Endothelial cell of umbilical vein (primary cell): ENCODE data around the gene ARMH1. TPM values are rescaled to one million over a fixed set of nuclear protein-coding genes. Genes with fewer than 3 reads are reported as not detected.
A peak's percentile ranks its signal among the peaks of the same experiment; 100 is the strongest.

Source experiments
- BruUV-seq: library from RNA; stranded (reverse); fragments of 400-500 nt; replicated peaks from 2 replicates; lab custom pipeline; 2021; lab: Mats Ljungman, UMichigan
- CTCF ChIA-PET: fragments of 300-600, 350-600 bp; sonication (Branson Sonifier 250); formaldehyde crosslinking; loops from one replicate; lab custom pipeline; 2021; ENCODE audit warnings: antibody characterized with exemption, inconsistent platforms; lab: Charles Lee
- POLR2A ChIA-PET: fragments of 300-600, 350-600 bp; sonication (Branson Sonifier 250); formaldehyde crosslinking; loops from one replicate; lab custom pipeline; 2021; ENCODE audit warnings: antibody characterized with exemption, inconsistent platforms; lab: Charles Lee
- DNase-seq: peaks from one replicate; pipeline ENCODE4 v3.0.0-alpha.2; 2011; ENCODE audit warnings: low read depth, low spot score
- FAIRE-seq: peaks from 2 replicates; lab custom pipeline; 2011; peaks lifted over from hg19 to GRCh38; lab: Jason Lieb, UNC
- H2AFZ ChIP-seq: 2 replicates; pipeline ENCODE4 v1.6.0; 2012; ENCODE audit warnings: low read depth, low read length, control low read depth, inconsistent platforms
- H3K27ac ChIP-seq: 2 replicates; pipeline ENCODE4 v1.5.1; 2011; ENCODE audit warnings: low read depth, mild to moderate bottlenecking, control low read depth, low read length, moderate library complexity; ENCODE audit not compliant: insufficient read depth
- H3K27me3 ChIP-seq, 2 experiments: 2 replicates each; pipeline versions ENCODE4 v1.6.0 to v1.6.1; 2011; ENCODE audit warnings: low read length in 2 of 2, mixed read lengths in 1 of 2; ENCODE audit not compliant: control insufficient read depth in 2 of 2, insufficient read depth in 2 of 2
- H3K36me3 ChIP-seq, 2 experiments: 2 replicates in 1 of 2; 3 replicates in 1 of 2; pipeline ENCODE4 v1.5.1; 2011; ENCODE audit warnings: low read length in 2 of 2, mild to moderate bottlenecking in 1 of 2, moderate library complexity in 1 of 2; ENCODE audit not compliant: control insufficient read depth in 2 of 2, insufficient read depth in 2 of 2; ENCODE audit errors: extremely low read depth in 1 of 2
- H3K4me1 ChIP-seq: 3 replicates; pipeline ENCODE4 v1.5.1; 2011; ENCODE audit warnings: mild to moderate bottlenecking, low read length; ENCODE audit not compliant: control insufficient read depth, insufficient read depth; ENCODE audit errors: extremely low read depth
- H3K4me2 ChIP-seq: 2 replicates; pipeline ENCODE4 v1.6.1; 2011; ENCODE audit warnings: low read length, control low read depth, mixed read lengths; ENCODE audit not compliant: insufficient read depth
- H3K4me3 ChIP-seq, 3 experiments: fragments of 200-600 bp in 1 of 3; sonication (generic), shearing (Covaris generic) in 1 of 3; replicated peaks in 1 of 3; 2 replicates each; pipeline ENCODE4 v1.5.1; 2011 to 2016; ENCODE audit warnings: control low read depth in 3 of 3, low read length in 3 of 3, mild to moderate bottlenecking in 2 of 3, inconsistent platforms in 1 of 3, low read depth in 1 of 3, moderate library complexity in 1 of 3; ENCODE audit not compliant: insufficient read depth in 1 of 3
- H3K79me2 ChIP-seq: 2 replicates; pipeline ENCODE4 v1.6.0; 2012; ENCODE audit warnings: low read length, inconsistent platforms; ENCODE audit not compliant: control insufficient read depth, insufficient read depth
- H3K9ac ChIP-seq: replicated peaks from 2 replicates; pipeline ENCODE3; 2011; ENCODE audit warnings: low read length, control low read depth; ENCODE audit not compliant: insufficient read depth; ENCODE audit errors: extremely low read depth
- H3K9me1 ChIP-seq: replicated peaks from 3 replicates; pipeline ENCODE4 v1.6.0; 2011; ENCODE audit warnings: mild to moderate bottlenecking, low read length; ENCODE audit not compliant: control insufficient read depth, insufficient read depth; ENCODE audit errors: extremely low read depth
- H3K9me3 ChIP-seq: replicated peaks from 2 replicates; pipeline ENCODE4 v1.5.1; 2012; ENCODE audit warnings: low read length, inconsistent platforms; ENCODE audit not compliant: control insufficient read depth, insufficient read depth
- H4K20me1 ChIP-seq: replicated peaks from 2 replicates; pipeline ENCODE3; 2011; ENCODE audit warnings: mild to moderate bottlenecking, low read length; ENCODE audit not compliant: control insufficient read depth, insufficient read depth; ENCODE audit errors: extremely low read depth
- CTCF ChIP-seq, 2 donors: IDR thresholded peaks; 1 replicate in 1 of 2; 2 replicates in 1 of 2; pipeline ENCODE4 v1.5.1; 2011; ENCODE audit warnings: low read length in 2 of 2, mild to moderate bottlenecking in 2 of 2, moderate library complexity in 2 of 2, control low read depth in 1 of 2, inconsistent platforms in 1 of 2, low read depth in 1 of 2; ENCODE audit not compliant: insufficient read depth in 1 of 2; ENCODE audit errors: extremely low read depth in 1 of 2
- EZH2 ChIP-seq: IDR thresholded peaks from 2 replicates; pipeline ENCODE4 v1.6.1; 2012; ENCODE audit warnings: borderline replicate concordance, low read depth, mild to moderate bottlenecking, moderate library complexity, low read length, inconsistent platforms; ENCODE audit not compliant: severe bottlenecking
- GATA2 ChIP-seq: IDR thresholded peaks from 2 replicates; pipeline ENCODE4 v1.7.0; 2011; ENCODE audit warnings: low read depth, mild to moderate bottlenecking, moderate library complexity, mixed read lengths, low read length; ENCODE audit not compliant: insufficient read length, insufficient read depth
- JUN ChIP-seq: IDR thresholded peaks from 2 replicates; pipeline ENCODE4 v1.6.1; 2011; ENCODE audit warnings: borderline replicate concordance, low read depth; ENCODE audit not compliant: insufficient read length, insufficient read depth
- MYC ChIP-seq: IDR thresholded peaks from one replicate; pipeline ENCODE4 v1.6.1; 2011; ENCODE audit warnings: mild to moderate bottlenecking, low read depth, low read length
- POLR2A ChIP-seq: IDR thresholded peaks from 2 replicates; pipeline ENCODE4 v1.6.1; 2012; ENCODE audit warnings: low read depth, mild to moderate bottlenecking, control low read depth, low read length
- POLR2AphosphoS5 ChIP-seq: IDR thresholded peaks from 2 replicates; pipeline ENCODE4 v1.6.1; 2012; ENCODE audit warnings: low read depth, mild to moderate bottlenecking, control low read depth, low read length, moderate library complexity; ENCODE audit not compliant: insufficient read depth
- dilution Hi-C: fragments of 300-500 bp; cut with MboI; formaldehyde crosslinking; loops from one replicate; pipeline ENCODE4 v1.15.0; 2019; ENCODE audit warnings: low sequenced_read_pairs; ENCODE audit not compliant: extremely low pct_ligation_motif_present
- intact Hi-C: fragments of 100-400 bp; cut with micrococcal nuclease; formaldehyde crosslinking; loops from one replicate; pipeline ENCODE4 v1.10.0; 2022
- polyA plus RNA-seq, 4 experiments: library from polyadenylated mRNA; depleted of rRNA in 3 of 4; stranded (reverse) in 3 of 4; unstranded in 1 of 4; fragments of >200 nt; gene quantifications; 2 replicates each; pipeline versions ENCODE4 v1.2.1 to v1.2.3, GENCODE V29; 2011 to 2012; ENCODE audit warnings: missing spikeins in 1 of 4
- total RNA-seq: library from RNA; stranded (reverse); gene quantifications from 2 replicates; pipeline ENCODE4 v1.2.3, GENCODE V29; 2021
- TF ChIP-seq, protein P1 (sequence below): IDR thresholded peaks from 2 replicates; pipeline ENCODE4 v1.6.1; 2011; ENCODE audit not compliant: insufficient read depth, insufficient read length

The ARMH1 gene
- total and polyA plus RNA-seq, 2 donors (not counting 3 experiments of a cell fraction or from before 2014, with no cell fraction given) = 0.17 TPM; not detected in 1

DNA sequence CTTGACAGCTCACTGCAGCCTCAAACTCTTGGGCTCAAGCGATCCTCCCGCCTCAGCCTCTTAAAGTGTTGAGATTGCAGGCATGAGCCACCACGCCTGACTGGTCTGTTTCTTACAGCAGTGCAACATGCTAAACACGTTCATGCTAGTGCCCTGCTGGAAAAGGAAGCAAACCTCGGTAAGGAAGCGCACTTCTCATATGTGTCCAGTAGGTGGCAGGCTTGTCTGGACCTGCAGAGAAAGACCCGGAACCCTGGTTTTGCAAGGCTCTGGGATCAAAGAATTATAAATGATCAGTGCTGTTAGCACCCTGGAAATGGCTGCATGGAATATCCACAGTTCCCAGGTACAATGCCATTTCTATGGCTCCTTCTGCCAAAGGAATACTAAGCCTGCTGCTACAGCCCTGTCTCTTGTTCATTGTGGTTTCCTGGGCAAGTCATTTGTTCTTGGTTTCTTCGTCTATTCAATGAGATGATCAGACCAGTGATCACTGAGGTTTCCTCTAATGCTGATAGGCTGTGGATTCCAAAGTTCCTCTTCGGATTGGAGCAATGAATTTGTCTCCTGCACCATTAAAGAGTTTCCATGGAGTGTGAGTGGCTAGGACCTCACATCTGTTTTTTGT, 40.5 kb downstream of the ARMH1 start:
- Histone ChIP-seq H3K79me2 (no peaks in the 10 kb centered on the region), H3K27me3 (peaks cover 4 to 7% of the 10 kb centered on the region in 2 experiments), H3K9ac (no peak overlapping the region), H3K9me1 (no peaks in the 10 kb centered on the region), H3K36me3 (no peaks in the 10 kb centered on the region), H3K4me2 (no peak overlapping the region), H3K4me3 (no peak overlapping the region), H4K20me1 (no peaks in the 10 kb centered on the region), H3K27ac (no peak overlapping the region), H3K4me1 (no peaks in the 10 kb centered on the region), H3K9me3 (no peaks in the 10 kb centered on the region), H2AFZ (peak overlapping the region; percentile 82)
- dilution Hi-C loops (no loop called here), intact Hi-C loops (loop anchor here (2.0 kb wide), 1 partner anchor 14 kb away; no protein-coding TSS in a partner anchor)
- peak; percentile 73 for DNase-seq
- ChIA-PET POLR2A (no interaction called here), CTCF (interaction anchor here (0.8 to 1.6 kb wide), 4 partner anchors 12 to 63 kb away, joined by 3 to 6 read pairs (median 3); no protein-coding TSS in a partner anchor)
- FAIRE-seq = peak; percentile 98
- BruUV-seq = no TSS peak
- TF ChIP-seq EZH2 (no peak), CTCF (IDR thresholded peaks at IDR 0.05; ENCODE audit: extremely low read depth in 1 of 2, insufficient read depth in 1 of 2, low read depth in 1 of 2, low read length in 2 of 2) (peak; percentile 86 to 92)

- peaks cover 3 to 4% of the 10 kb centered on the region in 2 experiments for H3K27me3 ChIP-seq
- DNase-seq (no peak), FAIRE-seq (no peak)
- BruUV-seq = no TSS peak
- intact Hi-C loops (no loop called here), dilution Hi-C loops (no loop called here)
- CTCF ChIA-PET = interaction anchor here (0.7 to 2.5 kb wide), 3 partner anchors 10 to 92 kb away, joined by 3 to 6 read pairs (median 5); no protein-coding TSS in a partner anchor
- H3K36me3 ChIP-seq = no peaks in the 10 kb centered on the region
- no peaks in the 10 kb centered on the region for H4K20me1 ChIP-seq
- TF ChIP-seq POLR2AphosphoS5 (no peak), EZH2 (no peak), JUN (no peak), GATA2 (no peak), POLR2A (no peak), MYC (no peak), CTCF (IDR thresholded peaks at IDR 0.05; ENCODE audit: extremely low read depth in 1 of 2, insufficient read depth in 1 of 2, low read depth in 1 of 2, low read length in 2 of 2) (no peak)
- TF ChIP-seq, protein P1, sequence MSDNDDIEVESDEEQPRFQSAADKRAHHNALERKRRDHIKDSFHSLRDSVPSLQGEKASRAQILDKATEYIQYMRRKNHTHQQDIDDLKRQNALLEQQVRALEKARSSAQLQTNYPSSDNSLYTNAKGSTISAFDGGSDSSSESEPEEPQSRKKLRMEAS = no peak
- no peak overlapping the region for H3K4me2 ChIP-seq
- H3K27ac ChIP-seq = no peak overlapping the region
- no peak overlapping the region for H3K9ac ChIP-seq
- H3K9me3 ChIP-seq = no peaks in the 10 kb centered on the region
- H3K9me1 ChIP-seq = no peaks in the 10 kb centered on the region
- no peak overlapping the region for H3K4me3 ChIP-seq
- POLR2A ChIA-PET = no interaction called here
- no peak overlapping the region for H2AFZ ChIP-seq
- H3K79me2 ChIP-seq = no peaks in the 10 kb centered on the region
- no peaks in the 10 kb centered on the region for H3K4me1 ChIP-seq
Measured at GRCh38 chr1:44717156-44717555, 42.6 kb downstream of the ARMH1 start.
